HG03108 (cell line): ENCODE data around the gene ZNF699.
"Not testable (repeated sequence)": the region's sequence is repeated elsewhere in the genome, so short reads cannot be mapped to it uniquely, and the experiment has no call there.

ENCODE experiments used
- ATAC-seq: cut with Tn5 transposase; IDR thresholded peaks from one replicate; pipeline ENCODE4 v1.9.1; 2021; ENCODE audit warnings: moderate library complexity; ENCODE audit not compliant: unreplicated experiment

Gene ZNF699

DNA sequence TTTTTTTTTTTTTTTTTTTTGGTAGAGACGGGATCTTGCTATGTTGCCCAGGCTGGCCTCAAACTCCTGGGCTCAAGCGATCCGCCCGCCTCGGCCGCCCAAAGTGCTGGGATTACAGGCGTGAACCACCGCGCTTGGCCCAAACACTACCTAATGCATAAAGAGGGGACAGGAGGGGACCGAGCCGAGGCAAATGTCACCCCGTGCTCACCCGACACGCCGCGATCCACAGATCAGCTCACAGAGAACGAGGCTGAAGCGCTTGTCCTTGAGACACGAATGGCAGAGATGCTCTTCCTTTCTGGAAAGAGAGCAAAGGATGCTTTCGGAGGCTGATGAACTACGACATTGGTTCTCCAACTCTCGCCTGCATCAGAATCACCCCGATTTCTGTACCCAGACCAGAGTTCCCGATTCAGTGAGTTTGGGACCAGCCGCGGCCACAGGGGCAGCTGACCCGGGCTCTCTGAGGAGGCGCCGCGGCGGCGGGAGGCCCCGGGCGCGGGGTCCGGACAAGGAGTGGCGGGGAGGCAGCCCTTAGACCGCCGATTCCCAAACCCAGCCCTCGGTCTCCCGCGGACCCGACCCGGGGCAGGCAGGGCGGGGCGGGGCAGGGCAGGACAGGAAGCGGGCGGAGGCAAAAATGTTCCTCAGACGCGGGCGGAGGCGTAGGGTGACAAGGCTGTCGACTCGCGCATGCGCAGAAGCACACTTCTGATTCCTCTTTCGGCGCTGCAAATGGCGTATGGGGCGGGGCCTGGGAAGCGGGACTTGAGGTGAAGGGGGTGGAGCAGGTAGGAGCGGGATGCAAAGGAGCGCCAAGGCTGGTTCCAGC lies at the start of gene ZNF699:
Gene ZNF699, minus strand, starts transcription at position 700 of the 835 bp plus-strand sequence. CDS start 4,719 bp downstream, outside the sequence.
- peak; percentile 91 for ATAC-seq

DNA sequence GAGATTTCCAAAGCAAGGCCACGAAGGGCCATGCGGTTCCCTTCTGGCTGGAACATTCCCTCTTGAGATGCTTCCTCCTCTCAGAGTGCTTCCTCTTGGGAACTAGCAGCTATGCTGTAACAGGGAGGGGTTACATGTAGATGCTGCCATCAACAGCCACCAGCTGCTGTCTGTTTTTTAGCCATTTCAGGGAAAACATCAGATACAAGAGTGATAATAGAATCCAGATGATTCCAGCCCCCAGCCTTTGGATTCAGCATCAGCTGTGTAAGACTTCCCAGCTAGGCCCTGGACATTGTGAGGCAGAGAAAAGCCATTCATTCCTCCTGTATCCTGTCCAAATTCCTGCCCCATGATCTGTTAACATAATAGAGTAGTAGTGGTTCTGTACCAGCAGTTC lies 45.0 kb upstream of the ZNF699 start:
- no peak for ATAC-seq

DNA sequence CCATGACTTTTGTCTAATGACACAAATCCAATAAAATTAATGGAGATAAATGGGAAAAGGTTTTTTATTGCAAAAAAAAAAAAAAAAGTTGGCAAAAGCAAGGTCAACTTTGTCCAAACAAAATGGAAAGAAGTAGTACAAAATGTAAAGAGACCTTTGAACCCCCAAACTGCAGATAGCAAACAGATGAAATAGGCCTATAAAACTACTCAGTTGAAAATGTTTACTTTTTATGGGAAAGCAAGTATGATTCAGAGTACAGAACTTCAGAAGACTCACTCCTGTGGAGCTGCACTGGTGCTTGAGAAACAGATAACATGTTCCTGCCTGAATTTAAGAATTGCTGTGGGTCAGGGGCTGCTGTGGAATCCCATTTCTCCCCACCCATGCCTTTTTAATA lies 43.4 kb upstream of the ZNF699 start:
- ATAC-seq, result no peak

DNA sequence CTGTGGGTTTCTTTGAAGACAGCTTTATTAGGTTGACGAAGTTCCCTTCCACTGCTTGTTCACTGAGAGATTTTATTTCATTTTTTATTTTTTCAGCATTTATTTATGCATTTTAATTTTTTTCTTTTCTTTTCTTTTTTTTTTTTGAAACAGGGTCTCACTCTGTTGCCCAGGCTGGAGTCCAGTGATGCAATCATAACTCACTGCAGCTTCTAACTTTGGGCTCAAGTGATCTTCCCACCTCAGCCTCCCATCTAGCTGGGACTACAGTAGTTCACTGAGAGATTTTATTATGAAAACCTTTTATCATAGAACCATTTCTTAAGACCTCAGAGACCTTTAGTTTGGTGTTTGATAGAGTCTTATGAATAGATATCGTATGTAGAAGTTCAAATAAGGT lies 42.9 kb upstream of the ZNF699 start:
- no peak for ATAC-seq

DNA sequence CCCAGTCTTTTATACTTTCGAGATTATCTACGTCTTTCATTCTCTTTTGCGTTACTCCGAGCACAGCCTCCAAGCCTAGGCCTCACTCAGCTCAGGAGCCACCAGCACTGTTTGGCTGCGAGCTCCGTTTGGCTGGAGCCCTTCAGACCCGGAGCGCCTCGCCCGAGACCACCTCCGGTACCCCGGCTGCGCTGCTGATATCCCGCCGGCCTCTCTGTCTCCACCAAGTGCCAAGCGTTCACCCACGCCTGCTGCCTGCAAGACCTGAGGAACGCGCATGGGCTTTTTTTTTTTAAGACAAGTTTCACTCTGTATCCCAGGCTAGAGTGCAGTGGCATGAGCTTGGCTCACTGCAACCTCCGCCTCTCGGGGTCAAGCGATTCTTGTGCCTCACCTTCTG lies 39.0 kb upstream of the ZNF699 start:
- no peak for ATAC-seq

DNA sequence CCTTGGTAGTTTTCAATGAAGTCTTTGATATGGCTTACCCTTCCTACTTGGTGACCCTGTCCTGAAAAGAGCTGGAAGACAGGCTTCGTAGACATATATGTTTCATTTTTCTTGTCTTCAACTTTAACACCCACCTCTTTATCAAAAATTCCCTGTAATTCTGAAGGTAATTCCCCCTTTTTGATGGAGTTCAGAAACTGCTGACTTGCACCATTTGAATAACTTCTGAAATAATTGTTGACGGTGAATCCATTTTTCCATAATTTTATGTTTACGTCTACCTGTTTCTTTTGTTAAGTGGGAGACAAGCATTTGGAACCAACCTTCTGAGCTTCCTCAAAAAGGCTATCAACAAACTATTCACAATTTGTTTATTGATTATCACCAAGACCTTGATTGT lies 38.6 kb upstream of the ZNF699 start:
- no peak for ATAC-seq

DNA sequence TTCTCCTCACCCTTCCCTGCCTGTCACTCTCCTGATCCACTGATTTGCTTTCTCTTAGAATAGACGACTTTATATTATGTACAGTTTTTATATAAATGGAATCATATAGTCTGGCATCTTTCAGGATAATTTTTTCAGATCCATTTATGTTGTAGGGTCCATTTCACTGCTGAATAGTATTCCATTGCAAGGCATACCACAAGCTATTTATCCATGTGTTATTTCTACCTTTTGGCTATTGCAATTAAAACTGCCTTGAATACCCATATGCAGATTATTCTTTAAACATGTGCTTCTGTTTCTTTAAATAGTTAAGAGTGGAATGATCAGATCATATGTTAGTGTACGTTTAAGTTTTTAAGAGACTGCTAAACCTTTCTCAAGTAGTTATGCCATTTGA lies 35.4 kb upstream of the ZNF699 start:
- ATAC-seq, result no peak

DNA sequence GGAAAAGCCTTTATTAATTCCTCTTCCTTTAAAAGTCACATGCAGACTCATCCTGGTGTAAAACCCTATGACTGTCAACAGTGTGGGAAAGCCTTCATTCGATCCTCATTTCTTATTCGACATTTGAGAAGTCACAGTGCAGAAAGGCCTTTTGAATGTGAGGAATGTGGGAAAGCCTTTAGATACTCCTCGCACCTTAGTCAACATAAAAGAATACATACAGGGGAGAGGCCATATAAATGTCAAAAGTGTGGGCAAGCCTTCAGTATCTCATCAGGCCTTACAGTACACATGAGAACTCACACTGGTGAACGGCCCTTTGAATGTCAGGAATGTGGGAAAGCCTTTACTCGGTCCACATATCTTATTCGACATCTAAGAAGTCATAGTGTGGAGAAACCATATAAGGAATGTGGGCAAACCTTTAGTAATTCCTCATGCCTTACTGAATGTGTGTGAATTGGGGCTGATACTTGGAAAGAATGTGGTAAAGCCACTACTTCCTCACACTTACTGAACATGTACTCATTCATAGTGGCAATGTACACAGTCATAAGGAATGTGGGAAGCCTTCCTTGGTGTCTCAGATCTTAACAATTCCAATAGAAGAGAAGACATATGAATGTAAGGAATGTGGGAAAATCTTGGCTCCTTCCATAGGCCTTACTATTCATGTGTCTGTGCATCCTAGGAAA lies 33.1 kb upstream of the ZNF699 start:
- no peak for ATAC-seq

DNA sequence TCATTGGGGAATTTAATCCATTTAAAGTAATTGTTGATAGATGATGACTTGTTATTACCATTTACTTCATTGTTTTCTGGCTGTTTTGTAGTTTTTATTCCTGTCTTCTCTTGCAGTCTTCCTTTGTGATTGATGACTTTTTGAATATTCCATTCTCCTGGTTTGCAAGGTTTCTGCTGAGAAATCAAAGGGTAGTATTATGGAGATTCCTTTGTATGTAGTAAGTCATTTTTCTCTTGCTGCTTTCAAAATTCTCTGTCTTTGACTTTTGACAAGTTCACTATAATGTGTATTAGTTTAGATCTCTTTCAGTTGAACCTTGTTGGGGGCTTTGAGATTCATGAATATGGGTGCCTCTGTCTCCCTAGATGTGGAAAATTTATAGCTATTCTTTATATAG lies 20.4 kb upstream of the ZNF699 start:
- ATAC-seq, result no peak

DNA sequence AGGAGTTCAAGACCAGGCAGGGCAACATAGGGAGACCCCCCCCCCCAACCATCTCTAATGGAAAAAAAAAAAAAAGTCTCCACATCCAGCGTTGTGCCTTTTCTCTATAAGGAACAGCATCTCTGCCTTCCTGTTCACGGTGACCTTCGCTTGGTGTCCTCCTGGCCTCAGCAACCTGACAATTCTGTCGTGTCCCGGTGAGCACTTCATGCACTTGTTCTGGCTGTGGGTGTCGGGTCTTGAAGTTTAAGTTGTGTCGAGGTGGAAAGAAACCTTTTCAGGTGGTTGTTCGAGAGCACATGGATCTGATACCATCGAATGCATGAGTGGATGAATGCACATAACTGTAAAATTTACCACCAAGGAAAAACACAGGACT lies 14.9 kb upstream of the ZNF699 start:
- ATAC-seq, result no peak

DNA sequence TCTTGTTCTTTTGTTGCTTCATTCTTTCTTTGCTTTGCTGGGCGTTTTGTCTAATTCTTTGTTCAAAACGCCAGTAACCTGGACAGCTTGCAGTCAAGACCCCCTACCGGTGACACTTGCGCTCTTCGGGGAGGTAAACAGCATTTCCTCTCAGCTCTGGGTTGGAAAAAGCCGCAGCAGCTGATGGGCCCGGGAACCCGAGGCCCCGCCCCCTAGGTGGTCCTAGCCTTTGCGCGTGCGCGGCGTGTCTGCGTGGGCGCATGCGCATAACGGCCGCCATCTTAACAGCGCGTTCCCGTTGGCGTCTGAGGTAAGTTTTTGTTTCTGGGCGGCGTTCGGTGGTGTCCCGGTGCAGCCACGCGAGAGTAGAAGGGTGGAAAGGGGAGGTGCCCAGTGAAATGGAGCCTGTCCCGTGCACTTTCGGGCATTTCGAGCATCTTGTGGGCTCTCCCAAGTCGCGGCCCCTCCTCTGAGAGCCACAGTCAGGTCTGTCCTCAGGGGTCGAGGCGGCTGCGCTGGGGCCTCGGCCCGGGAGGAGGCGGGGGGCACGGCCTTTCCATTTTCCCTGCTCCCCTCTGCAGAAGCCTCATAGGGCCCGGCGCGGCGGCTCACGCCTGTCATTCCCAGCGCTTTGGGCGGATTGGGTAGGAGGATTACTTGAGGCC lies 14.4 kb upstream of the ZNF699 start, which contains the start of gene ZNF559:
Gene ZNF559, plus strand, starts transcription at position 261 of the 665 bp plus-strand sequence. CDS start 14,371 bp downstream, outside the sequence.
- peak; percentile 96 for ATAC-seq

DNA sequence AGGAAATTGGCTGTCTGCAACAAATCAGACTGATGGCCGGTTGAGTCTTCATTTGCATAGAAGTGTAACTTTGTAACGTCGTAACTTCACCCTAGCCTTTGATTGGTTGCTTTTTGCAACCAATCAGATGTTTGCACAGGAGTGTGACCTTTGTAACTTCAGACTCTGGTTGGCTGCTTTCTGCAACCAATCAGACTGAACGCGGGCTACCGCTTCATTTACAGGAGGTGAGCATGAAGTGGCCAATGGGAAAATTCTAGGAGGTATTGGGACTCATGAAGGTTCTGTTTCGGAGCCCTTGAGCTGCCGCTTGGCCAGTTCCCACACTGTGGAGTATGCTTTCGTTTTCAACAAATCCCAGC lies 13.9 kb upstream of the ZNF699 start:
- peak; percentile 18 for ATAC-seq

DNA sequence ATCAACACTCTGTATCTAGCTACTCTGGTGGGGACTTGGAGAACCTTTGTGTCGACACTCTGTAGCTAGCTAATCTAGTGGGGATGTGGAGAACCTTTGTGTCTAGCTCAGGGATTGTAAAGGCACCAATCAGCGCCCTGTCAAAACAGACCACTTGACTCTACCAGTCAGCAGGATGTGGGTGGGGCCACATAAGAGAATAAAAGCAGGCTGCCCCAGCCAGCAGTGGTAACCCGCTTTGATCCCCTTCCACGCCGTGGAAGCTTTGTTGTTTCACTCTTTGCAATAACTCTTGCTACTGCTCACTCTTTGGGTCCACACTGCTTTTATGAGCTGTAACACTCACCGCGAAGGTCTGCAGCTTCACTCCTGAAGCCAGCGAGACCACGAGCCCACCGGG lies 12.6 kb upstream of the ZNF699 start:
- not testable (repeated sequence) for ATAC-seq

DNA sequence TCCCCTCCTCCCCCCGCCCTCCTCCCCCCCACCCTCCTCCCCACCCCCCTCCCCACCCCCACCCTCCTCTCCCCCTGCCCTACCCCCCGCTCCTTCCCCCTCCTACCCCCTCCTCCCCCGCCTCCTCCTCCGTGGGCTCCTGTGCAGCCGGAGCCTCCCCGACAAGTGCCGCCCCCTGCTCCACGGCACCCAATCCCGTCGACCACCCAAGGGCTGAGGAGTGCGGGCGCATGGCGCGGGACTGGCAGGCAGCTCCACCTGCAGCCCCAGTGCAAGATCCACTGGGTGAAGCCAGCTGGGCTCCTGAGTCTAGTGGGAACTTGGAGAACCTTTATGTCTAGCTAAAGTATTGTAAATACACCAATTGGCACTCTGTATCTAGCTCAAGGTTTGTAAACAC lies 12.1 kb upstream of the ZNF699 start:
- ATAC-seq, result not testable (repeated sequence)

DNA sequence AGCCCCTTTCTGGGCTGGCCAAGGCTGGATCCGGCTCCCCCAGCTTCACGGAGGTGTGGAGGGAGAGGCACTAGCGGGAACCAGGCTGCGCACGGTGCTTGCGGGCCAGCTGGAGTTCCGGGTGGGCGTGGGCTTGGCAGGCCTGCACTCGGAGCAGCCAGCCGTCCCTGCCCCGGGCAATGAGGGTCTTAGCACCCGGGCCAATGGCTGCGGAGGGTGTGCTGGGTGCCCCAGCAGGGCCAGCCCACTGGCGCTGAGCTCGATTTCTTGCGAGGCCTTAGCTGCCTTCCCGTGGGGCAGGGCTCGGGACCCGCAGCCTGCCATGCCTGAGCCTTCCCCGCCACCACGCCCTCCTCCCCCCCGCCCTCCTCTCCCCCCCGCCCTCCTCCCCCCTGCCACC lies 11.7 kb upstream of the ZNF699 start:
- ATAC-seq, result no peak

DNA sequence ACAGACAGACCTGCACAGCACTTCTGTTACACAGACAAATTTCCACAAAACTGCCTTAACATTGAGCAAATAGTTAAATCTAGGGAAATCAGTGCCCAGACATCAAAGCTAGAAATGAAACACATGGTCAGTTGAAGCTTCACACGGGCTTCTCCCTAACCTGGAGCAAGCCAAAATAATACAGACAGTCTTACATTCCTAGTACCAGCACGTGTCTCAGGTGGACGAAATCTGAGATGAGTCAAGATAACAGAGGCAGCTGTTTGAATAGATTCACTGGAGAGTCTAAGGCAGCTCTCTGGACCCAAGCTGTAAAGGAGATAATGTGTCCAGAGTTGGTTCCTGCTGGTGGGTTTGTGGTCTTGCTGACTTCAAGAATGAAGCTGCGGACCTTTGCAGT lies 4.1 kb upstream of the ZNF699 start:
- no peak for ATAC-seq

DNA sequence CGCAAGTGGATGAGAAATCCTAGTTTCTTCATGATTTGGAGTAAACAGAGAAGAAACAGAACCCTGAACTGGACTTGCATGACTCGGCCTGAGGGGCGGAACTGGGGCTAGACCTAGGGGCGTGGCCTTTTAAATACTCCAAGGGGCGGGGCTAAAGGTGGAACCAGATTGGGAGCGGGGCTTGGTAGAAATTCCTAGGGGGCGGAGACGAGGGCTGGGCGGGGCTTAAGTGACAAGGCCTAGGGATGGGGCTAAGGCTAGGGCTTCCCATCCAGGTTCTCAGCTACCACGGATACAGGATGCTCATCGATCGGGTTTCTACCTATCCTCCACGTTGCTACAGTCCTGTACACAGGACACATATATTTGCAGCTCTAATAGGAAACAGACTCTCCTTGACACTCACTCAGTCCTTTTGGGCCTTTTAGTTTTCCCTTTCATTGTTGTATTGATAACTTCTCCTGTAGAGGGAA lies 372 bp upstream of the ZNF699 start:
- ATAC-seq, result peak; percentile 50

DNA sequence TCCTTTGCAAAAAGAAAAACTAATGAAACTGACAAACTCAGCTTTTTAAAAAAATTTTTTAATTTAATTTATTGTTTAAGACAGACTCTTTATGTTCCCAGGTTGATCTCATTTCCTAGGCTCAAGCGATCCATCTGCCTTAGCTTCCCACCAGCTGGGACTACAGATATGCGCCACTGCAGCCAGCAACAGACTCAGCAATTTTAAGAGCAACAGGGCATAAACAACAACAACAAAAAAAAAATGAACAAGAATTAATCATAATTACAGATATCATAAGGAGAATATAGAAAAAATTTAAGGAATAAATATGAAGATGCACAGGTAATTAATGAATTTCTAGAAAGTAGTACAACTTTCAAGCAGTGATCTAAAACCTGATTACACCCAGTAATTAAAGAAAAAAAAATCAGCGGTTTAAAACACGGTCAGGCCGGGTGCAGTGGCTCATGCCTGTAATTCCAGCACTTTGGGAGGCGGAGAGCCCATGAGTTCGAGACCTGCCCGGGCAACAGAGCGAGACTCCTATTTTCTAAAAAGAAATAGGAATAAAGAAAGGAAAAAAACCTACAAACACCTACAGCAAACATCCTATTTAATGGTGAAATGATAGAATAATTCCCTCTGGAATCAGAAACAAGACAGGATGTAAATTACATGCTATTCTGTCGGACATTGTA lies 1.4 kb downstream of the ZNF699 start:
- ATAC-seq, result no peak

DNA sequence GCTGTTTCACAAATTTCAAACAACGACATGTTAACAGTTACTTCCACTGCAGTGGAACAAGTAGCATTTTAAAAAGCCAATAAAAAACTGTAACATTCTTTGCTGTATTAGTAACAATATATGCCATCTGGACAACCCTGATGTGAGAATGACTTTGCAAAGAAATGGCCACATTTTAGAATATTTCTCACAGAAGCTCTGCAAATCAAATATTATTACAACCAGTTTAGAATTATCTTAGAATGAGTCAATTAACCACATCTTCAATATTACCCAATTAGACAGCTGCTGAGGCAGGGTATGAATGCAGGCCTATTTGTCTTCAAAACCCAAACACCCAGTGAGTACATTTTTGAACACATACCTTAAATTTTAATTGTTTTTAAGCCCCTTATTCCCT lies 3.2 kb downstream of the ZNF699 start:
- ATAC-seq, result no peak

DNA sequence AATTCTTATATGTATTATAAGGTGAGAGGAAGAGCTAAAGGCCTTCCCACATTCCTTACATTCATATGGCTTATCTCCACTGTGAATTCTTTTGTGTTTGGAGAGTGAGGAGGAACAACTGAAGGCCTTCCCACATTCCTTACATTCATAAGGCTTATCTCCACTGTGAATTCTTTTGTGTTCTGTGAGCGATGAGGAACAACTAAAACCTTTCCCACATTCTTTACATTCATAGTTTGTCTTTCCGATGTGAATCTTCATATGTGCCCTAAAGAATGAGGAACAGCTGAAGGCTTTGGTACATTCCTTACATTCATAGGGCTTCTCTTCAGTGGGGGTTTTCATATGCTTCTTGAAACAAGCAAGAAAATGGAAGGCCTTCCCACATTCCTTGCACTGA lies 13.3 kb downstream of the ZNF699 start:
- no peak for ATAC-seq

DNA sequence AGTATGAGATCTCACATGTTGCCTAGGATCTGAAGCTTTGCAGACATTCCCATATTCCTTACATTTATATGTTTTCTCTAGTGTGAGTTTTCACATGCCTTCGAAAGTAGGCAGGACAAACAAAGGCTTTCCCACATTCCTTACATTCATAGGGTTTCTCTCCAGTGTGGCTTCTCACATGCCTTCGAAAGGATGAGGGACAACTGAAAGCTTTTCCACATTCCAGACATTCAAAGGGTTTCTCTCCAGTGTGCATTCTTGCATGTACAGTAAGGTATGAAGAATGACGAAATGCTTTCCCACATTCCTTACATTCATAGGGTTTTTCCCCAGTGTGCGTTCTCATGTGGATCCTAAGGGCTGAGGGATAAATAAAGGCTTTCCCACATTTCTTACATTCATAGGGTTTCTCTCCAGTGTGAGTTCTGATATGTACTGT lies 14.2 kb downstream of the ZNF699 start:
- no peak for ATAC-seq
